Neutrophil (primary cell): Measurements from ENCODE around the gene MEGF11.

Source experiments
- H3K27ac ChIP-seq: fragments of 200-600 bp; sonication (generic); 2 replicates; pipeline ENCODE4 v1.5.1; 2016; ENCODE audit warnings: mild to moderate bottlenecking, moderate library complexity
- H3K27me3 ChIP-seq: fragments of 200-600 bp; sonication (generic); 2 replicates; pipeline ENCODE4 v1.6.0; 2016; ENCODE audit warnings: mild to moderate bottlenecking
- H3K36me3 ChIP-seq: fragments of 200-600 bp; sonication (generic); 2 replicates; pipeline ENCODE4 v1.5.1; 2017
- H3K4me1 ChIP-seq, 2 experiments: fragments of 200-600 bp in 1 of 2; sonication (generic) in 1 of 2; 1 replicate in 1 of 2; 2 replicates in 1 of 2; pipeline versions ENCODE4 v1.5.1 to v1.6.1; 2013 to 2016; ENCODE audit warnings: low read depth in 1 of 2, low read length in 1 of 2, mild to moderate bottlenecking in 1 of 2, moderate library complexity in 1 of 2; ENCODE audit not compliant: control insufficient read depth in 1 of 2, insufficient read depth in 1 of 2
- H3K4me3 ChIP-seq, 2 experiments: fragments of 200-600 bp in 1 of 2; sonication (generic) in 1 of 2; 1 replicate in 1 of 2; 2 replicates in 1 of 2; pipeline ENCODE4 v1.5.1; 2013 to 2016; ENCODE audit warnings: low read depth in 1 of 2, low read length in 1 of 2, mild to moderate bottlenecking in 1 of 2, moderate library complexity in 1 of 2
- H3K9me3 ChIP-seq: fragments of 200-600 bp; sonication (generic); 2 replicates; pipeline ENCODE4 v1.5.1; 2016
- CTCF ChIP-seq: fragments of 200-600 bp; sonication (generic); IDR thresholded peaks from 2 replicates; pipeline ENCODE4 v1.5.1; 2016; ENCODE audit warnings: antibody characterized with exemption

MEGF11 gene

GRCh38 chr15:66229790-66230465 is 23.6 kb downstream of the MEGF11 start:
- Histone ChIP-seq H3K4me1 (no peaks in the 10 kb centered on the region), H3K9me3 (no peaks in the 10 kb centered on the region), H3K36me3 (no peaks in the 10 kb centered on the region), H3K4me3 (no peak overlapping the region), H3K27ac (no peak overlapping the region), H3K27me3 (peaks cover 6% of the 10 kb centered on the region)
- TF ChIP-seq CTCF = no peak

GRCh38 chr15:66228807-66229735 is 24.5 kb downstream of the MEGF11 start:
- Histone ChIP-seq H3K27ac (no peak overlapping the region), H3K4me3 (no peak overlapping the region), H3K27me3 (peaks cover 3% of the 10 kb centered on the region), H3K9me3 (no peaks in the 10 kb centered on the region), H3K36me3 (no peaks in the 10 kb centered on the region), H3K4me1 (no peaks in the 10 kb centered on the region)
- TF ChIP-seq CTCF = no peak

- TF ChIP-seq CTCF = no peak
- no peak overlapping the region for H3K27ac ChIP-seq
- H3K27me3 ChIP-seq = peaks cover 11% of the 10 kb centered on the region
- H3K36me3 ChIP-seq = no peaks in the 10 kb centered on the region
- no peaks in the 10 kb centered on the region for H3K9me3 ChIP-seq
- H3K4me3 ChIP-seq = no peak overlapping the region
- no peaks in the 10 kb centered on the region for H3K4me1 ChIP-seq
Measured at GRCh38 chr15:66226736-66227135, 26.8 kb downstream of the MEGF11 start.

- Histone ChIP-seq H3K27ac (no peak overlapping the region), H3K36me3 (no peaks in the 10 kb centered on the region)
Measured at GRCh38 chr15:66225656-66226274, 27.8 kb downstream of the MEGF11 start.

More at GRCh38 chr15:66225656-66226274, 27.8 kb downstream of the MEGF11 start:
- Histone ChIP-seq H3K4me1 (no peaks in the 10 kb centered on the region), H3K4me3 (no peak overlapping the region), H3K9me3 (no peaks in the 10 kb centered on the region), H3K27me3 (peaks cover 19% of the 10 kb centered on the region)
- TF ChIP-seq CTCF = no peak
